Measurements from ENCODE around the gene FAM162B.
"Not testable (repeated sequence)": the region's sequence is repeated elsewhere in the genome, so short reads cannot be mapped to it uniquely, and the experiment has no call there.

FAM162B gene

GRCh38 chr6:116737004-116737403 is 28.5 kb downstream of the FAM162B start:
- no peak for DNase-seq (ENCODE audit: extremely low read depth, low read depth)
- no peak for TF ChIP-seq CTCF (IDR thresholded peaks at IDR 0.05; ENCODE audit: low read depth, low read length, missing control alignments)
- no peak overlapping the region for H3K4me3 ChIP-seq (replicated peaks; ENCODE audit: low read depth, low read length)

DNA sequence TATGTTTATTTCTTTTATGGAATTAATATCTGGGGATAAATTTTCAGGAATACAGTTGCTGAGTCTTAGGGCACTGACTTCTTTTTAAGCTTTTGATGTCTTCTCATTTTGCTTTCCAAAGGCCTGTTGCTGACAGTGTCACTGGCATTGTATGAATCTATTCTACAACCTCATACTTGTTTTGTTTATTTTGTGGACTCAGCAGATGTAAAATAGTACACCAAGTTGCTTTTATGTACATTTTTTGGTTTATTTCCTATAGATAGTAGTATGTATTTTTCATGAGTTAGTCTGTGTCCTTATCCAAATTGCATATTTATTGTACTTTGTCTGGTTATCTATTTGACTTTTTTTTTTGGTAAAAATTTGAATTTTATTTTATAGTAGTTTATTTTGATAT is 35.0 kb downstream of the FAM162B start:
- no peak overlapping the region for H3K4me3 ChIP-seq (replicated peaks; ENCODE audit: low read depth, low read length)
- DNase-seq (ENCODE audit: extremely low read depth, low read depth) = no peak
- no peak for TF ChIP-seq CTCF (IDR thresholded peaks at IDR 0.05; ENCODE audit: low read depth, low read length, missing control alignments)

- no peak overlapping the region for H3K4me3 ChIP-seq (replicated peaks; ENCODE audit: low read depth, low read length)
- no peak for DNase-seq (ENCODE audit: extremely low read depth, low read depth)
- TF ChIP-seq CTCF (IDR thresholded peaks at IDR 0.05; ENCODE audit: low read depth, low read length, missing control alignments) = no peak
Observed at GRCh38 chr6:116726947-116727346, 38.6 kb downstream of the FAM162B start.

GRCh38 chr6:116714761-116715160 is 50.8 kb downstream of the FAM162B start:
- H3K4me3 ChIP-seq (replicated peaks; ENCODE audit: low read depth, low read length) = no peak overlapping the region
- no peak for TF ChIP-seq CTCF (IDR thresholded peaks at IDR 0.05; ENCODE audit: low read depth, low read length, missing control alignments)
- no peak for DNase-seq (ENCODE audit: extremely low read depth, low read depth)

- DNase-seq (ENCODE audit: extremely low read depth, low read depth) = no peak
Observed at GRCh38 chr6:116714296-116714695, 51.2 kb downstream of the FAM162B start.

DNA sequence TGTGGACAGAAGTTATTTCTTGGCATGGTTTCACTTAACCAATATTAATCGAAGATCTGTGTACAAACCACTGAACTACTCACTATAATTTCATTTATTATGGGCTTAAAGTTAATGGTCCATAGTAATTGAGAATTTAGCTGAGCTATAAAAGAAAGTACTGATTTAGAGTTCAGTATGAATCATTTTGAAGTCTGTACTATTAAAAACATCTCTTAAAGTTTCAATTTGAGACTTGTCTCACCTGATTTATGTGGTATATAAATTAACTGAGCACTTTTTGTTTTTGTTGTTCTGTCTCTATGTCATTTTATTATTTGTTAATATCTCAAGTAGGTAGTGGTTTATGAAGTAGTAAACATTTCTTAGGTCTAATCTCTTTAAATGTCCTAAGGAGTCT is 59.6 kb downstream of the FAM162B start:
- no peak overlapping the region for H3K4me3 ChIP-seq (replicated peaks; ENCODE audit: low read depth, low read length)
- no peak for TF ChIP-seq CTCF (IDR thresholded peaks at IDR 0.05; ENCODE audit: low read depth, low read length, missing control alignments)
- no peak for DNase-seq (ENCODE audit: extremely low read depth, low read depth)

More at GRCh38 chr6:116714296-116714695, 51.2 kb downstream of the FAM162B start:
- H3K4me3 ChIP-seq (replicated peaks; ENCODE audit: low read depth, low read length) = no peak overlapping the region
- no peak for TF ChIP-seq CTCF (IDR thresholded peaks at IDR 0.05; ENCODE audit: low read depth, low read length, missing control alignments)

- H3K4me3 ChIP-seq (replicated peaks; ENCODE audit: low read depth, low read length) = not testable (repeated sequence)
Observed at GRCh38 chr6:116703888-116704287, 61.6 kb downstream of the FAM162B start.

More at GRCh38 chr6:116703888-116704287, 61.6 kb downstream of the FAM162B start:
- DNase-seq (ENCODE audit: extremely low read depth, low read depth) = not testable (repeated sequence)
